Esophagus muscularis mucosa (tissue), 4 donors: ENCODE results near the gene PLEKHF1.

Source experiments
- CTCF ChIP-seq, 3 experiments: fragments of 200-600 bp in 2 of 3; fragments of 450-650 bp in 1 of 3; sonication (generic) in 2 of 3; IDR thresholded peaks; one replicate each; pipeline ENCODE4 v1.5.1; 2017 to 2019; ENCODE audit warnings: antibody characterized with exemption in 3 of 3, mild to moderate bottlenecking in 2 of 3, moderate library complexity in 1 of 3
- EP300 ChIP-seq: sonication (generic); formaldehyde crosslinking; IDR thresholded peaks from one replicate; pipeline ENCODE4 v1.6.1; 2017; ENCODE audit warnings: antibody characterized with exemption
- POLR2A ChIP-seq: fragments of 450-650 bp; IDR thresholded peaks from one replicate; pipeline ENCODE4 v1.6.1; 2017; ENCODE audit warnings: antibody characterized with exemption, moderate library complexity, mild to moderate bottlenecking, low read depth
- POLR2AphosphoS5 ChIP-seq, 2 donors: sonication (generic); formaldehyde crosslinking; IDR thresholded peaks; one replicate each; pipeline ENCODE4 v1.6.1; 2017; ENCODE audit warnings: antibody characterized with exemption in 2 of 2

- TF ChIP-seq CTCF (IDR thresholded peaks at IDR 0.05) (no peak), POLR2A (no peak), POLR2AphosphoS5 (IDR thresholded peaks at IDR 0.05) (no peak), EP300 (no peak)
These were observed 46.4 kb upstream of the PLEKHF1 start for GRCh38 chr19:29618871-29619270.
